Pancreas (tissue), 10 donors: ENCODE results near the gene NAV3. TPM values are rescaled to one million over a fixed set of nuclear protein-coding genes. Genes with fewer than 3 reads are reported as not detected.

Source experiments
- ATAC-seq, 4 donors: fragments of 200-7000 bp; cut with Tn5 transposase; one replicate each; pipeline versions ENCODE4 v1.8.0 to v1.9.1; 2020; ENCODE audit warnings: mild to moderate bottlenecking in 4 of 4, moderate library complexity in 4 of 4
- DNase-seq, 6 donors: peaks; one replicate each; pipeline ENCODE4 v3.0.0-alpha.2; 2020
- FAIRE-seq: peaks from 2 replicates; lab custom pipeline; 2012; peaks lifted over from hg19 to GRCh38; lab: Jason Lieb, UNC
- H3K27ac ChIP-seq, 4 donors: fragments of 200-600 bp; sonication (generic); 1 replicate in 3 of 4; 2 replicates in 1 of 4; pipeline versions ENCODE4 v1.5.0 to v1.8.0; 2020
- H3K27me3 ChIP-seq, 4 donors: fragments of 200-600 bp; one replicate each; pipeline ENCODE4 v1.8.0; 2021
- H3K36me3 ChIP-seq, 3 donors: fragments of 200-600 bp; sonication (generic) in 1 of 3; one replicate each; pipeline versions ENCODE4 v1.5.0 to v1.8.0; 2020 to 2021
- H3K4me1 ChIP-seq, 3 donors: fragments of 200-600 bp; one replicate each; pipeline ENCODE4 v1.8.0; 2021
- H3K4me3 ChIP-seq, 4 donors: fragments of 200-600 bp; sonication (generic) in 2 of 4; one replicate each; pipeline versions ENCODE4 v1.5.0 to v1.8.0; 2020 to 2021
- H3K9me3 ChIP-seq, 4 donors: fragments of 200-600 bp; one replicate each; pipeline ENCODE4 v1.8.0; 2021
- WGBS, 2 donors: extraction: QIAGEN DNeasy Blood & Tissue Kit; methylation state at CpG; one replicate each; pipeline ENCODE4 v1.1.7; 2013; 5-methylcytosine and 5-hydroxymethylcytosine counted together
- intact Hi-C, 3 donors: fragments of 100-400 bp; cut with DNase I; formaldehyde crosslinking; loops; one replicate each; pipeline versions ENCODE4 v1.11.1 to v1.14.2; 2022
- polyA plus RNA-seq, 2 donors: library from polyadenylated mRNA; stranded (reverse); fragments of 200-250 nt; gene quantifications; one replicate each; pipeline ENCODE4 v1.2.3, GENCODE V29; 2013
- total RNA-seq, 6 donors: library from RNA; stranded (reverse); fragmentation: NEBNext Ultra II Directional in 4 of 6; extraction: Animal tissue kit (Norgen Biotek cat#: 25700) in 4 of 6; gene quantifications; one replicate each; pipeline versions ENCODE4 v1.2.1 to v1.2.4, GENCODE V29; 2021 to 2023
- TF ChIP-seq, protein P1 (sequence below), 4 donors: fragments of 200-600 bp; sonication (generic) in 3 of 4; IDR thresholded peaks; one replicate each; pipeline versions ENCODE4 v1.5.0 to v1.8.0; 2021; ENCODE audit warnings: antibody characterized with exemption in 4 of 4
- donor health status: healthy with polysubstance abuse.
- donor health status: DM: no; HTN: no; CAD: no; lungs with moderate emphysema.
- donor health status: DM: no; HTN: no; CAD: no.
- donor health status: control.
- donor health status: control.
- donor health status: Bipolar disorder and iron deficiency.
- donor health status: DM: yes; HTN: yes; CAD: no.
- donor health status: DM: no; HTN: no; CAD: no.
- donor health status: DM: no; HTN: no; CAD: no.
- donor health status: DM: yes; HTN: yes; CAD: no.

Gene NAV3, protein sequence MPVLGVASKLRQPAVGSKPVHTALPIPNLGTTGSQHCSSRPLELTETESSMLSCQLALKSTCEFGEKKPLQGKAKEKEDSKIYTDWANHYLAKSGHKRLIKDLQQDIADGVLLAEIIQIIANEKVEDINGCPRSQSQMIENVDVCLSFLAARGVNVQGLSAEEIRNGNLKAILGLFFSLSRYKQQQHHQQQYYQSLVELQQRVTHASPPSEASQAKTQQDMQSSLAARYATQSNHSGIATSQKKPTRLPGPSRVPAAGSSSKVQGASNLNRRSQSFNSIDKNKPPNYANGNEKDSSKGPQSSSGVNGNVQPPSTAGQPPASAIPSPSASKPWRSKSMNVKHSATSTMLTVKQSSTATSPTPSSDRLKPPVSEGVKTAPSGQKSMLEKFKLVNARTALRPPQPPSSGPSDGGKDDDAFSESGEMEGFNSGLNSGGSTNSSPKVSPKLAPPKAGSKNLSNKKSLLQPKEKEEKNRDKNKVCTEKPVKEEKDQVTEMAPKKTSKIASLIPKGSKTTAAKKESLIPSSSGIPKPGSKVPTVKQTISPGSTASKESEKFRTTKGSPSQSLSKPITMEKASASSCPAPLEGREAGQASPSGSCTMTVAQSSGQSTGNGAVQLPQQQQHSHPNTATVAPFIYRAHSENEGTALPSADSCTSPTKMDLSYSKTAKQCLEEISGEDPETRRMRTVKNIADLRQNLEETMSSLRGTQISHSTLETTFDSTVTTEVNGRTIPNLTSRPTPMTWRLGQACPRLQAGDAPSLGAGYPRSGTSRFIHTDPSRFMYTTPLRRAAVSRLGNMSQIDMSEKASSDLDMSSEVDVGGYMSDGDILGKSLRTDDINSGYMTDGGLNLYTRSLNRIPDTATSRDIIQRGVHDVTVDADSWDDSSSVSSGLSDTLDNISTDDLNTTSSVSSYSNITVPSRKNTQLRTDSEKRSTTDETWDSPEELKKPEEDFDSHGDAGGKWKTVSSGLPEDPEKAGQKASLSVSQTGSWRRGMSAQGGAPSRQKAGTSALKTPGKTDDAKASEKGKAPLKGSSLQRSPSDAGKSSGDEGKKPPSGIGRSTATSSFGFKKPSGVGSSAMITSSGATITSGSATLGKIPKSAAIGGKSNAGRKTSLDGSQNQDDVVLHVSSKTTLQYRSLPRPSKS (N-terminal part only)
- total RNA-seq (1 to 10 TPM in 3 of 6 donors, under 1 TPM in 3; 0.46 to 3.7 (median 0.95) TPM), polyA plus RNA-seq (under 1 TPM; 0.46 to 0.77 TPM)

DNA sequence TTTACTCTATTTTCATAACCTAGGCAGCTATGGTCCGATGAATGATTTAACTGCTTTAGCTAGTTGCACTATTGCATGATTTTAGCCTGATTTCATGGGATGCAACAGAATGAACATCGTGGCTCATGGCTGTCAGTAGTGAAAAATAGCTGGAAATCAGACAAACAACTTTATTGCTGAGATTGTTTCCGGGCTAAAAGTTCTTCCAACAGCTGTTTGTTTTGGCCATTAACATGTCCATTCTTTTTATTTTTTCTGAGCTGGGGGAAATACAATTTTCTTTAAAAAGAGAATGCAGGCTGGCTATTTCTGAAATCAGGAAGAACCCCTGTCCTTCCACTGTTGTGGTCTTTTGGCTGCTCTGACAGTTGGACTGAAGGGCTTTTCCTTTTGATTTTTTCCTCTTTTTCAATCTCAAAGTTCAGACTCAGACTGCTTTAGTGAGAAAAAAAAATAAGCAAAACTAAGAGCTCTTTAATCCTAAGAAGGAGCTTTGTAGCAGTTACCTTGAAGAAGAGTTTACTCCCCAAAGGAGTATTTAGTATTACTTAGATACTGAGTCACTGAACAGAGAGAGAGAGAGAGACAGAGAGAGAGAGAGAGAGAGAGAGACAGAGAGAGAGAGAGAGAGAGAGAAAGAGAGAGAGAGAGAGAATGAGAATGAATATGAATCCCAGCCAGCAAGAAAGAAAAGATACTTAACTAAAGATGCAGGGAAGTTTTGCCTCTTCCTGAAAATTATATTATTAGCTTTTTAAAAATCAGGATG is at the start of gene NAV3:
Gene NAV3 (plus strand): TSS at position 312 of the 769 bp plus-strand sequence. CDS start 568 bp downstream, outside the sequence.
- Histone ChIP-seq H3K4me1 (no peaks in the 10 kb centered on the region), H3K4me3 (peak within 1 kb of the TSS in 1 of 4 donors; percentile 5), H3K9me3 (no peaks in the 10 kb centered on the region), H3K27ac (no peak within 1 kb of the TSS), H3K27me3 (no peaks in the 10 kb centered on the region), H3K36me3 (no peaks in the 10 kb centered on the region)
- WGBS, 2 donors = 13 to 22% methylated on average over 3 of the region's 3 CpGs
- TF ChIP-seq, protein P1, sequence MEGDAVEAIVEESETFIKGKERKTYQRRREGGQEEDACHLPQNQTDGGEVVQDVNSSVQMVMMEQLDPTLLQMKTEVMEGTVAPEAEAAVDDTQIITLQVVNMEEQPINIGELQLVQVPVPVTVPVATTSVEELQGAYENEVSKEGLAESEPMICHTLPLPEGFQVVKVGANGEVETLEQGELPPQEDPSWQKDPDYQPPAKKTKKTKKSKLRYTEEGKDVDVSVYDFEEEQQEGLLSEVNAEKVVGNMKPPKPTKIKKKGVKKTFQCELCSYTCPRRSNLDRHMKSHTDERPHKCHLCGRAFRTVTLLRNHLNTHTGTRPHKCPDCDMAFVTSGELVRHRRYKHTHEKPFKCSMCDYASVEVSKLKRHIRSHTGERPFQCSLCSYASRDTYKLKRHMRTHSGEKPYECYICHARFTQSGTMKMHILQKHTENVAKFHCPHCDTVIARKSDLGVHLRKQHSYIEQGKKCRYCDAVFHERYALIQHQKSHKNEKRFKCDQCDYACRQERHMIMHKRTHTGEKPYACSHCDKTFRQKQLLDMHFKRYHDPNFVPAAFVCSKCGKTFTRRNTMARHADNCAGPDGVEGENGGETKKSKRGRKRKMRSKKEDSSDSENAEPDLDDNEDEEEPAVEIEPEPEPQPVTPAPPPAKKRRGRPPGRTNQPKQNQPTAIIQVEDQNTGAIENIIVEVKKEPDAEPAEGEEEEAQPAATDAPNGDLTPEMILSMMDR (IDR thresholded peaks at IDR 0.05) = no peak
- intact Hi-C loops = no loop called here
- FAIRE-seq (no peak), DNase-seq (no peak), ATAC-seq (peak in 2 of 4 donors; percentile 19 to 44)

DNA sequence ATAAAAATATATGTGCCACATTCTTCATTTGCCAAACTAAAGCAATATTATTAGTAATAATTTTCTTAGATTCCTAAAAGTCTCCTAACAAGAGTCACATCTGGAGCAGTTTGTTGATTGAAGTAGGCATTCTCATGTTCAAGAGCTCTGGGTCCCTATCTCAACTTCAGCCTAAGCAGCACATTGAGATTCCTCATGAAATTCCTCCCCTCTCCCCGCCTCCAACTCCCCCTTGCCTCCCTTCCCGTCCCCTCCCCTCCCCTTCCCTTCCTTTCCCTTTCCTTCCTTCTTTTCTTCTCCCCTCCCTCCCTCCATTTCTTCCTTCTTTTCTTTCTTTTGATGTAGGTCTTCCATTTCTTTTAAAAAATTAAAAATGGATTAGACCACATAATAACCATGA is 48.7 kb upstream of the NAV3 start:
- TF ChIP-seq, protein P1 (IDR thresholded peaks at IDR 0.05) = no peak
- no peak for DNase-seq
- Histone ChIP-seq H3K4me3 (no peak overlapping the region), H3K9me3 (no peaks in the 10 kb centered on the region), H3K27ac (no peak overlapping the region), H3K36me3 (no peaks in the 10 kb centered on the region), H3K27me3 (no peaks in the 10 kb centered on the region), H3K4me1 (no peaks in the 10 kb centered on the region)
- ATAC-seq = no peak
- WGBS, 2 donors = 35 to 41% methylated on average over 2 of the region's 2 CpGs
- intact Hi-C loops = no loop called here
- no peak for FAIRE-seq

DNA sequence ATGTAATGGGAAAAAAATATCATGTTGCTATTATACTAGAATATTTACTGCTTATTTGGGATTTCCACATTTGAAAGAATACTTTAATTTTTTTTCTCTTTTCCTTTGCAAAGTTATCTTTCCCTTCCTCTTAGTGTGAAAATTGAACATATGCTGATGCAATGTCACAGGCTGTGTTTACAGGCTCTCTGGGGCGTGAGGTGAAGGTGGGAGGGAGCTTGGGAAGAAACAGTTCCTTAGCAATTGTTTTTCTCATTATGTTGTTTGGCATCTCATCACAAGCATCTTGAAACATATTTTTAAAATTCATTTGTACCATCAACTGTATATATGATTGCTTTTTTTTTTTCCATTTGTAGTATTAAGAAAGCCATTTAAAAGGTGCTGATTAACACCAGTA is 47.9 kb upstream of the NAV3 start:
- H3K4me3 ChIP-seq = no peak overlapping the region
- intact Hi-C loops = no loop called here
- DNase-seq (no peak), FAIRE-seq (no peak), ATAC-seq (no peak)
- H3K9me3 ChIP-seq = no peaks in the 10 kb centered on the region
- no peaks in the 10 kb centered on the region for H3K27me3 ChIP-seq
- no peaks in the 10 kb centered on the region for H3K36me3 ChIP-seq
- WGBS, 2 donors = 76 to 85% methylated on average over 1 of the region's 1 CpG
- H3K27ac ChIP-seq = no peak overlapping the region
- no peaks in the 10 kb centered on the region for H3K4me1 ChIP-seq
- TF ChIP-seq, protein P1 (IDR thresholded peaks at IDR 0.05) = no peak

DNA sequence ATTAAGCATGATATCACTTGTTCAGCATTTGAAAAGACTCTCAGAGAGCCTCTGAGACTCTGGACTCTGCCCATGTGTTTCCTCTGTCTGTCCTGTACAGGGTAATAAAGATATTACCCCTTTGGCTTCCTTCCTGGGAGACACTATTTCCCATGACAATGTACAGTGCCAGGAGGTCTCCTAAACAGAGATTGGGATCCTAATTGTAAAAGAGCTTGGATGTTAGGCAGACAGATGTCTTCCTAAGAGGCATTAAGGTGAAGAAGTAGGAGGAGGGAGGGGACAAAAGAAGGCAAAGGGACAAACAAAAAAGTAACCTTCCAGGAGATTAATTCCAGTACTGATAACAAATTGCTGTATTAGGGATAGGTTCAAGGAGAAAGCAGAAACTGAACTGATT is 45.5 kb upstream of the NAV3 start:
- H3K27ac ChIP-seq = no peak overlapping the region
- no peaks in the 10 kb centered on the region for H3K27me3 ChIP-seq
- TF ChIP-seq, protein P1 (IDR thresholded peaks at IDR 0.05) = no peak
- ATAC-seq (no peak), FAIRE-seq (no peak), DNase-seq (no peak)
- no peaks in the 10 kb centered on the region for H3K36me3 ChIP-seq
- intact Hi-C loops = no loop called here
- no peak overlapping the region for H3K4me3 ChIP-seq
- no peaks in the 10 kb centered on the region for H3K4me1 ChIP-seq
- H3K9me3 ChIP-seq = no peaks in the 10 kb centered on the region
